ENCODE results near the gene TTBK2. TPM values are rescaled to one million over a fixed set of nuclear protein-coding genes. Genes with fewer than 3 reads are reported as not detected.

Gene TTBK2
- polyA plus RNA-seq, 3 donors: 3.7 to 9.0 (median 5.7) TPM

DNA sequence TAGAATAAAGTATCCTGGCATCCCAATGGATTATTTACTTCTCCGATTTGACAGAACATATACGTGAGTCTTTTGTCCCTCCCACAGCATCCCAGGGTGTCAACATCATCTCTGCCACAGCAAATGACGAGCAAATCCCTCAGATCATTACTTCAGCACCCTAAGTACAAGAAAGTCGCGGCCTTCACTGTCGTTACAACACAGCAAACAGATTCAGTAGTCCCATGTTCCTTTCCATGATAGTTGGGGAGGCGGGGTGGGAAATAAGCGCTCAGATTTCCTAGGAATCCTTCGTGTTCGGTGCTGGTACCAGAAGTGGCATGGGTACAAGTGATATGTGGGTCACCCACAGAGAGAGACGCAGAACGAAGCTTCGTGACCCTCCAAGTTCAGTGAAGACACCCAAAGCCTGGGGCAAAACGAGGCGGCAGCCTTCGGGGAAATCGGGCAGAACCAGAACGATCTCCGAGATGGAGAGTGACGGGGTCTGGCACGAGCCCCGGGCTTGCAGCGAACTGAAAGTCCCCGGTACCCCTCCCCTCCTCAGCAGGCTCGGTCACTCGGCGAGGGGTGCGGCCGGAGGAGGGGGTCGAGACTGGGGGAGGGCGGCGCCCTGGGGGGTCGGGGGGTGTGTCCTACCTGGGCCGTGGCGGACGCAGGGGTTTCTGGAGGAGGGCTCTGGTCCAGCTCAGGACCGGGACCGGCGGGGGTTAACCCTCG lies 619 bp downstream of the TTBK2 start:
- Histone ChIP-seq H3K27ac (ENCODE audit: low read depth in 1 of 2, low read length in 2 of 2) (peak overlapping the region; percentile 74 to 85), H3K4me2 (replicated peaks; ENCODE audit: extremely low read depth, low read length, poor library complexity, severe bottlenecking) (peak overlapping the region; percentile 99), H3K9me3 (replicated peaks in 1 of 2; ENCODE audit: control insufficient read depth in 1 of 2, insufficient read depth in 1 of 2, low read length in 2 of 2) (no peaks in the 10 kb centered on the region), H3K27me3 (ENCODE audit: control insufficient read depth in 2 of 2, insufficient read depth in 2 of 2, low read length in 2 of 2) (no peaks in the 10 kb centered on the region), H3K79me2 (ENCODE audit: insufficient read depth, low read length) (peaks cover 53% of the 10 kb centered on the region), H4K20me1 (ENCODE audit: insufficient read depth, low read length) (no peaks in the 10 kb centered on the region), H3K4me1 (ENCODE audit: control insufficient read depth in 1 of 2, insufficient read depth in 2 of 2, low read length in 2 of 2) (peaks cover 35 to 56% of the 10 kb centered on the region in 2 donors), H3K4me3 (replicated peaks in 1 of 3; ENCODE audit: low read depth in 2 of 3, low read length in 3 of 3) (peak overlapping the region; percentile 69 to 88 (median 81)), H3K9ac (ENCODE audit: insufficient read depth, low read length, poor library complexity, severe bottlenecking) (peak overlapping the region; percentile 80), H2AFZ (ENCODE audit: insufficient read depth, low read depth, low read length, poor library complexity, severe bottlenecking) (peak overlapping the region; percentile 88), H3K36me3 (replicated peaks in 1 of 2; ENCODE audit: control insufficient read depth in 1 of 2, insufficient read depth in 2 of 2, low read length in 2 of 2) (no peaks in the 10 kb centered on the region)
- Mint-ChIP-seq H3K27me3 (ENCODE audit: low read depth in 3 of 3) (peaks cover 2 to 7% (median 3%) of the 10 kb centered on the region in 3 donors), H3K4me1 (peaks cover 48% of the 10 kb centered on the region), H3K4me3 (peak overlapping the region; percentile 93 to 95), H3K9me3 (no peaks in the 10 kb centered on the region), H3K27ac (peak overlapping the region; percentile 81 to 93 (median 92)), H3K36me3 (no peaks in the 10 kb centered on the region)
- no peak for TF ChIP-seq CTCF (IDR thresholded peaks at IDR 0.05)
- peak; percentile 20 to 51 (median 32) for DNase-seq
- WGBS (ENCODE audit: insufficient coverage): under 1% methylated on average over 21 of the region's 40 CpGs
- intact Hi-C loops (cut with micrococcal nuclease): loop anchor here (5.0 to 10.0 kb wide), 4 partner anchors 183 to 428 kb away; partner anchors contain the start of genes CDAN1 (in 2 of the 2), ZNF106 (in 2 of the 2) and SNAP23 (in 1 of the 2)

GRCh38 chr15:42919308-42919707 lies 1.3 kb downstream of the TTBK2 start:
- TF ChIP-seq CTCF (IDR thresholded peaks at IDR 0.05): no peak
- Mint-ChIP-seq H3K27ac (peak overlapping the region in 4 of 7 donors; percentile 48 to 93 (median 86)), H3K9me3 (no peaks in the 10 kb centered on the region), H3K4me1 (peaks cover 53% of the 10 kb centered on the region), H3K36me3 (no peaks in the 10 kb centered on the region), H3K27me3 (ENCODE audit: low read depth in 3 of 3) (peaks cover 2 to 7% (median 3%) of the 10 kb centered on the region in 3 donors), H3K4me3 (peak overlapping the region; percentile 93 to 95)
- intact Hi-C loops (cut with micrococcal nuclease): no loop called here
- Histone ChIP-seq H3K9ac (ENCODE audit: insufficient read depth, low read length, poor library complexity, severe bottlenecking) (peak overlapping the region; percentile 80), H3K36me3 (replicated peaks in 1 of 2; ENCODE audit: control insufficient read depth in 1 of 2, insufficient read depth in 2 of 2, low read length in 2 of 2) (no peaks in the 10 kb centered on the region), H3K27ac (ENCODE audit: low read depth in 1 of 2, low read length in 2 of 2) (peak overlapping the region in 1 of 2 donors; percentile 85), H3K4me1 (ENCODE audit: control insufficient read depth in 1 of 2, insufficient read depth in 2 of 2, low read length in 2 of 2) (peaks cover 41 to 62% of the 10 kb centered on the region in 2 donors), H3K4me2 (replicated peaks; ENCODE audit: extremely low read depth, low read length, poor library complexity, severe bottlenecking) (peak overlapping the region; percentile 99), H3K4me3 (replicated peaks in 1 of 3; ENCODE audit: low read depth in 2 of 3, low read length in 3 of 3) (peak overlapping the region; percentile 69 to 88 (median 81)), H3K27me3 (ENCODE audit: control insufficient read depth in 2 of 2, insufficient read depth in 2 of 2, low read length in 2 of 2) (no peaks in the 10 kb centered on the region), H4K20me1 (ENCODE audit: insufficient read depth, low read length) (no peaks in the 10 kb centered on the region), H2AFZ (ENCODE audit: insufficient read depth, low read depth, low read length, poor library complexity, severe bottlenecking) (peak overlapping the region; percentile 88), H3K9me3 (replicated peaks in 1 of 2; ENCODE audit: control insufficient read depth in 1 of 2, insufficient read depth in 1 of 2, low read length in 2 of 2) (no peaks in the 10 kb centered on the region), H3K79me2 (ENCODE audit: insufficient read depth, low read length) (peaks cover 57% of the 10 kb centered on the region)
- no CpG with 5 or more reads among the region's 2 CpGs for WGBS (ENCODE audit: insufficient coverage)
- no peak for DNase-seq
